GM21390 (cell line): ENCODE data around the gene NDUFV3.
"Not testable (repeated sequence)": the region's sequence is repeated elsewhere in the genome, so short reads cannot be mapped to it uniquely, and the experiment has no call there.

ENCODE experiments used
- ATAC-seq: cut with Tn5 transposase; IDR thresholded peaks from one replicate; pipeline ENCODE4 v1.9.1; 2021; ENCODE audit not compliant: unreplicated experiment

Gene NDUFV3

DNA sequence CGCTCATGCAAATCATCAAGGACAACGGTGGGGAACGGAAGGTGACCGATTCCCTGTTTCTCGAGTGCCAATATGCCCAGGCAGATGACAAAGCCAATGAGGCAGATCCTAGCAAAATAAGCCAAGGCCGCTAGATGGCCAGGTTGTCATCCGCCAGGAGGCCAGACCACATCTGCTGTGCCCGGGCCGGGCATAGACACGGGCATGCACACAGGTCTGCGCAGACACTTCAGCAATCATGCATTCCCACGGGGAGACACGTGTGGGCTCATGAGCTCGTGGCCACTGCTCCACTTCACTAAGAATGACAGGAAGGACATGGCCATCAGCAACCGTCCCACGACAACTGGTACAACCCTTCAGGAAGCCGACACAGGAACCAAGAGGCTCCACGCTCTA, 37.2 kb upstream of the NDUFV3 start:
- ATAC-seq = no peak

DNA sequence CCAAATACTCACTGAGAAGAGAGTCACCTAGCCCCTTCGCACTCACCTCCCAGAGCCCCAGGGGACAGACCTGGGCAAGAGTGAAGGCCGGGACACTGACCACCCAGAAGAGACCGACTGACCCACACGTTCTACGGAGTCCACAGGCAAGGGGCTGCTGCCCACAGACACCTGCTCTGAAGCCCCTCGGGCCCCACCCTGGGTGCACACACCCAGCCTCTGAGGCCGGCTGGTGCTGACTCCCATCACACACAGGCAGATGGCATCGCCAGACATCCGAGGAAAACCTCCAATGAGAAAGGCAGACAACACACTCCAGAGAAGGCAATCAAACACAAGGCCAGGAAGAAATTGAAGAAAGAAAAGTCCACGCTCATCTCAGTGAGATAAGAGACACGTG, 35.9 kb upstream of the NDUFV3 start:
- ATAC-seq = no peak

- no peak for ATAC-seq
Observed at GRCh38 chr21:42858185-42858847, 34.8 kb upstream of the NDUFV3 start.

GRCh38 chr21:42858957-42859890, 33.9 kb upstream of the NDUFV3 start:
- ATAC-seq = no peak

DNA sequence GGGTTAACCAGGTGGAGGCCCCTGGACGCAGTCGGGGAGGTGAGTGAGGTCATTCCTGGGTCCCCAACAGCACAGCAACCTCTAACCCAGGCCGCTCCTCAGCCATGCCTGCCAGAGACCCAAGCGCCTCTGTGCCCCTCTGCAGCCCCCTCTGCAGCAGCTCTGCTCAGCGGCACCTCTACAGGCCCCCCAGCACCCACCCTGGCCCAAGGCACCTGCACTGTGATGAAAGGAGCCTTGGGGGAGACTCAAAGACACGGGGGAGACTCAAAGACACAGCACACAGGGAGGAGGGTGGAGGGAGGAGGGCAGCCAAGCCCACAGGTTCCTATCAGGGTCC, 33.2 kb upstream of the NDUFV3 start:
- ATAC-seq = no peak

DNA sequence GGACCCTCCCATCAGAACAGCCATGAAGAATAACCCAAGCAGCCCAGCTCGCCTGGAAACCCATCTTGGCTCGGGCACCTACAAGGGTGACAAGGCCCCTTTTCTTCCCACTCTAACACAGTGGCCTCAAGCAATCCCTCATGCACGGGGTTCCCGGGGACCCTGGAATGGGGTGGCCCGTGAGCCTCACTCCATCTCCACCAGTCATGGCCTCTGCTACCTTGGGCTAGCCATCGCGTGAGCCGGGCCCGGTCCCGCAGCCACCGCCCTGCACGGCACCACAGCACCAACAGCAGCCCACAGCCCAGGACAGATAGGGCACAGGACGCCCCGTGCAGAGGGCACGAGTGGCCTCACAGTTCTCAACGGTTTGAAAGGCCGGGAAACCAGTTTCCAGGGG, 32.8 kb upstream of the NDUFV3 start:
- ATAC-seq = no peak

GRCh38 chr21:42861311-42861847, 31.7 kb upstream of the NDUFV3 start:
- ATAC-seq = no peak

DNA sequence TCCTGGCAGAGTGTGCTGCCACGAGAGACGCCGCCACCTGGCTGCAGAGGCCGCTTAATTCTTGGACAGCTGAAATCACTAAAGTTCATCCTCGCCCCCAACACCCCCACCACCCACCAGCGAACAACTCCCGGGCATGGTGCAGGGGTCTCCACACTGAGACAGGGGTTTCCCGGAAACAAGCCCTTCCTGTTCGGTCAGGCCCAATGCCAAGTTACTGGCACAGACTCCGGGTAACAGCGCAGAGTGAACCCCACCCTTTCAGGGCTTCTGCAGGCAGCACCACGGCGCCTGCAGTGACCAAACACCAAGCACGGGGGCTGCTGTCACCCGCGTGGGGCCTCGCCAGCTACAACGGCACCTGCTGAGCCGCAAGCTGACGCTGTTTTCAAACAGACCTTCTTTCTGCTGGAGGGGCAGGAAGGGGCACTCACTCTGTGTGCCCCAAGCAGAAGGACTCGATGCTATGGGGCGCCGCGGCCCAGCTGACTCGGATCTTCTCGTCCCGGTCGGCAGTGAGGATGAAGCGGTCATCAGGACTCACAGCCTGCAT, 31.2 kb upstream of the NDUFV3 start:
- no peak for ATAC-seq

GRCh38 chr21:42862774-42863503, 30.2 kb upstream of the NDUFV3 start:
- no peak for ATAC-seq

- ATAC-seq = no peak
Observed at GRCh38 chr21:42863504-42863870, 29.6 kb upstream of the NDUFV3 start.

DNA sequence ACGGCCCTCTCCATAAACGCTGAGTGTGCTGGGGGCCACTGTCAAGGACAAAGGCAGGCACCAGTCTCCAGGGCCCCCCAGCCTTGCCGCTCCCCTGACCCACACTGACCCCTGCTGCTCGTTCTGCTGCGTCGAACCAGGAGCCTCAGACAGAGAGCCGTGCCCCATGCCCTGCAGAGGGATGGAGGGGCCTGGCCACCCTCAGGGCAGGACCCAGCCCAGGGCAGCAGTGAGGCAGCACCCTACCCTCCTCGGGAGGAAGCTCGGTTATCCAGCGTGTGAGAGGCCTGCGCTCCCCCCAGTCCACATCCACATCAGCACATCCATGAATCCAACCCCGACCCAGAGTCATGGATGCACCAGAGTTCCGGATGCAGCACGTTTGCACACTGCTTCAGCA, 28.8 kb upstream of the NDUFV3 start:
- ATAC-seq = no peak

DNA sequence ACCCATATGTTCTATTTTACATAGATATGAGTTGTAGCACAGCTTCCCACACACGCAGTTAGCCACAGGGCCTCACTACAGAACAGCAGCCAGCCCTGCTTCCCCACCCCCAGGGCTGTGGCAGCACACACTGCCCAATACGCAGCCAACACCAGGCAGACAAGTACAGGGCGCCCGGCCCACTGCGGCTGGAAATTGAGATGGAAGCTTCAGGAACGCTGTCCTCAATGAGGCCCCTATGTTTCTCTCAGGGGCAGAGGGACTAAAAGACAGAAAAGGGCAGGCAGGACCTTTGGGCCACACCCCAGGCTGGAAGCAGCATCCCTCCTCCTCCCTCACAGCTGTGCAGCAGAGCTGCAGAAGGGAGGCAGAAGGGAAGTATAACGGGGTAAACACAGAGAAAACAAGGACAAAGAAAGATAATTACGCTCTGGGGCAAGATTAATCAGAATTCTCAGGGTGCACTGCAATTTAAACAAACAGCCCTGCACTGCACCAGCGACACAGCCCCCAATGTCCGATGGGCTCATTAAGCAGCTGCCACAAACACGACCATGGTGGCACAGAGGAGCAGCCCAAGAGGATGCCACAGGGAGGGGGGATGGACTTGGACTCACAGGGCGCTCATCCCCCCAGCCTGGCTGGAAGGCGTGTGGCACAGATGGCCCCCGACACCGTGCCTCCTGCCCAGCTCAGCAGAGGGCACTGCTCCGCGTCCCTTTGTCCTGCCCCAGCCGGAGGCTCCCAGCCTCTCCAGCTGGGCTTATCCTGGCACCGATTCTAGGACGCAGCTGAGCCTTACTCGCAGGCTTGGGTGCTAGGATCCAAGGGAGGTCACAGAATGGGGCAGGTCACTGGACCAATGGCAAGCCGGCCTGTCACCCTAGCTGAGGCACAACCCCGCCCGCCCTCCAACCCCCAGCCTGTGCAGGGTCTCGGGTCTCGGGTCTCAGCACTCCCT, 28.0 kb upstream of the NDUFV3 start:
- no peak for ATAC-seq

- no peak for ATAC-seq
Observed at GRCh38 chr21:42865776-42866160, 27.3 kb upstream of the NDUFV3 start.

DNA sequence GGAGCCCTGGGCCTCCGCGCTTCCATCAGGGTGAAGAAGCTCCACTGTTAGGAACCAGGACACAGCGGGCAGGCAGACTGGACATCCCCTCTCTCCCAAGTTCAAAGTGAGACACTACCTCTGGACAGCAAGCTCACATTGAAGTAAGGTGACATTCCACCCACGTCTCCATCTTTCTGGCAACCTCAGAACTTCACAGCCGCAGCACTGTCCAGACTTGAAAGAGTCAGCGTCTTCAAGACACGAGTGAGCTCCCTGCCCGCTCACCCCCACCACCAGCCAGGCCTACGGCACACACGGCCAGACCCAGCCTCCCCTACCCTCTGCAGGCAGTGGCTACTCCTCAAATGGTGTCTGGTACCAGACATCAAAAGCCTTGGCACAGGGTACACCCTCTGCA, 24.9 kb upstream of the NDUFV3 start:
- ATAC-seq = no peak

- ATAC-seq = no peak
Observed at GRCh38 chr21:42873096-42873495, 20.0 kb upstream of the NDUFV3 start.

GRCh38 chr21:42875811-42876210, 17.3 kb upstream of the NDUFV3 start:
- ATAC-seq = not testable (repeated sequence)

- peak; percentile 9 for ATAC-seq
Observed at GRCh38 chr21:42878678-42878992, 14.5 kb upstream of the NDUFV3 start.

DNA sequence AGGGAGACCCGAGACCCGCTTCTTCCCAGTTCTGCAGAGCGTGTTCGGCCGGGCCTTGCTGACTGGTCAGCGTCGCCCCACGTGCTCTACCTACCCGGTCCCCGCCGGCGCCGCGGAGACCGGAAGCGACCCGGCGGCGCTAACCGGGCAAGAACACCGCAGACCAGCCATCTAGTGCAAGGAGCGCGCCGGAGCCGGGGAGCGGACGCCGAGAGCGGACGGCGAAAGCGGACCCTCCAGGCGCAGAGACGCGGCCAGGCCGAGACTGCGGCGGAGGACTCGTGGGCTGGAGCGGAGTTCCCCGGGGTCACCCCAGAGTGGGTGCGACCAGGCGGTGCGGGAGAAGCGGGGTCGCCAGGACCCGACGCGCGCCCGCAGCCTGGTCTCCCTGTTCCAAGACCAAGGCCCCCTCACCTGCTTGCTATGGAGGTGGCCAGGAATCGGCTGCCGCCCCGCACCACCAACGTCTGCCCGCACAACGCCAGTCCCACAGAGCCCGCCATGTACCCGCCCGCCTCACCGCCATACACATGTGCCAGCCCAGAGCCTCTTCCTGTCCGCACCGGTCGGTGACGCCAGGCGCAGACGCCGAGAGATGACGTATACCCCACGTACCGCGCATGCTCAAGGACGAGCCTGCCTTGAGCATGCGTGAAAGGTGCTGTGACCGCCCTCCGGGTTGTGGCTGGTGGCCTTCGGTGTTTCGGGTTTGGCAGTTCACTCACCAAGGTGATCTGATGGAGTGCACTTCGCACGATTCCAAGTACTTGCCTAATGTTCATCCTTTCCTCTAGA, 13.9 kb upstream of the NDUFV3 start, which contains the start of gene WDR4:
WDR4 (minus strand) TSS at position 547 of the 795 bp plus-strand sequence; CDS start at position 503, 44 bp downstream.
- peak; percentile 79 for ATAC-seq

- no peak for ATAC-seq
Observed at GRCh38 chr21:42880352-42880751, 12.8 kb upstream of the NDUFV3 start.
